NCI-H2171 (cell line): ENCODE results near the gene KRTAP21-3.
"Not testable (repeated sequence)": the region's sequence is repeated elsewhere in the genome, so short reads cannot be mapped to it uniquely, and the experiment has no call there.

Source experiments
- DNase-seq: peaks from one replicate; lab custom pipeline; 2025; lab: John Stamatoyannopoulos, UW

Gene KRTAP21-3, protein sequence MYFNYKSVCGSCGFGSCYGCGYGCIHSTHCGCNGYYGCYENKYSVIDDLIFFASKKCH

DNA sequence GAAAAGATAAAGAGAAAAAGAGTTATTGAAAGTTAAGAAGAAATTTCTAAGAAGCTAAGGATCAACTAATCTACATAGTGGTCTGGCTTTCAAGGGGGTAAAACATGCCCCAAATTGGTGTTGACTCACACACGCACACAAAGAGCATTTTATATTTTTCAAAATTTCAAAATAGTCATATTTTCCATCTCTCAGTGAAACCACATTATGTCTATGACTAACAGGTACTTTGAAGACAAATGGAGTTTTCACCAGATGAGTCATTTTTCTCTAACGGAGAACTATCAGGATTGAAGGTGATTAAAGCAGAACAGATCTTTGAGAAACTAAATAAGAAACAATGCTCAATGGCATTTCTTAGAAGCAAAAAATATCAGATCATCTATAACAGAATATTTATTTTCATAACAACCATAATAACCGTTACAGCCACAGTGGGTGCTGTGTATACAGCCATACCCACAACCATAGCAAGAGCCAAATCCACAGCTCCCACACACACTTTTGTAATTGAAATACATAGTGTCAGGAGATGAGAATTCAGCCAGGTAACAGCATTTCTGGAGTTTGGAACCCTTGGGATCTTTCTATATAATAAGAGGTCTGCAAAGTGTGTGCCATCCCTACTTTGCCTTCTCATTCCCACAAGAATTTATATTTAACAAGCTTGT lies at the start of gene KRTAP21-3:
TSS of gene KRTAP21-3 (minus strand) at position 539 of the 671 bp plus-strand sequence. CDS start at position 521, 18 bp downstream.
- no peak for DNase-seq

DNA sequence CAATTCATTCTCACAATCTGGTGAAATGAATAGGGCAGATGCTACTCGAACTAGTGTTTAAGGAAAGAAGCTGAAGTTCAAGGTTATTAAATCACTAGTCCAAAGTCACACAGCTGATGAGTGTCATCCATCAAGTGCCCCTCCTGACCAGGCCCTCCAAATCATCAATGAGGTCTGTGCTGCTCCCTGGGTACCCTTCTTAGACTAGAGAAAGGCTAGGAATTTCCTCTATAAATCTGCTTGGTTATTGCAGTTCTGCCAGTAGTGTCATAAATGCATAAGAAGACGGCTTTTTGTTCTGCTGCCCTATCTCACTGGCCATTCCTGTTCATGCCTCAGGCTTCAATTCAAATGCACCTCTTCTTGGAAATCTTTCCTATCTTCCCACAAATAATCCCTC lies 42.2 kb upstream of the KRTAP21-3 start:
- no peak for DNase-seq

DNA sequence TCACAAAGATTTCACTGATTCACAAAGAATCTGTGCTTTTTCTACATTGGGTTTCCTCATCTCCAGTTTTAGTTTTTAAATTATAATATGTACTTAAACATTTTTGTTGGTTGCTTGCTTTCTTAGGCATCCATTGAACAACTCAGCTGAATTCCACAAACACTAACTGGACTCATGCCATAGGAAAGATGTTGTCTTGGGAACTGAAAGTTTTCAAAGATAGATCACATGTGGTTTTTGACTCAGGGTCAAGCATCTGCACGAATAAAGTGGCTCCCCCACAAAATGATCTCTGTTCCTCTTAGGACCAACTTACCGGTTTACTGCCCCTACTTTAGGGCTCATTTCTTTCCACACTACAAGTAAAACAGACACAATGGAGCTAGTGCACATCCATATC lies 39.7 kb upstream of the KRTAP21-3 start:
- DNase-seq = no peak

DNA sequence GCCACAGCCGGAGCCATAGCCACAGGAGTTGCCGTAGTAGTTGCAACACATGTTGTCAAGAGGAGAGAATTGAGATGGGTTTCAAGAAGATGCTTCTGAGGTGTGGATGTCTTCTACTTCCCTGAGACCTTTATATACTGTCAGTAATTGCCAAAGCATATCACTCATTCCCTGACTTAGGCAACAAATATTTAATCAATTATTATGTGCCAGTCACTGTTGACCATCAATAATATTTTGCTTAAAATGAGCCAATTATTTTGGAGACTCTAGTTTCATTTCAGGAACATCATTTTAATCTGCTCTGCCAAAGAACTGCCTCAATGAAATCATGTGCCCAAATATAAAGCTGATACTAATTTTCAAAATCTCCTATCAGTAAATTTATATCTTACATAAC lies 36.8 kb upstream of the KRTAP21-3 start, which contains the start of gene KRTAP21-1:
TSS of gene KRTAP21-1 (minus strand) at position 101 of the 400 bp plus-strand sequence. CDS start at position 51, 50 bp downstream.
- DNase-seq = not testable (repeated sequence)

DNA sequence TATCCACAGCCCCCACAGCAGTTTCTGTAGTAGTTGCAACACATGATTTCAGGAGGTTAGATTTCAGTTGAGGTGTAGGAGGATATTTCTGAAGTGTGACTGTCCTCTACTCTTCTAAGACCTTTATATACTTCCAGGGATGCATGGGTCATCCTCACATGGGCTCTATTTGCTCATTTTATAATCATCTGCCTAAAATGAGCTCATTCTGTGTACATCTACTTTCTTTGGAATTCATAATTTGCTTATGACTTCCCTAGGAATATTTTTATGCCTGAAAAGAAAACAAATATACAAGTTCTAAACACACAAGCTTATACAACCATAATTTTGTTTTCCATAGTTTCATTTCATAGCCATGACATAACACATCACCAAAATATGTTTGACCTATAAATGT lies 28.6 kb upstream of the KRTAP21-3 start, which contains the start of gene KRTAP21-2:
TSS of gene KRTAP21-2 (minus strand) at position 101 of the 400 bp plus-strand sequence. CDS start at position 44, 57 bp downstream.
- no peak for DNase-seq

DNA sequence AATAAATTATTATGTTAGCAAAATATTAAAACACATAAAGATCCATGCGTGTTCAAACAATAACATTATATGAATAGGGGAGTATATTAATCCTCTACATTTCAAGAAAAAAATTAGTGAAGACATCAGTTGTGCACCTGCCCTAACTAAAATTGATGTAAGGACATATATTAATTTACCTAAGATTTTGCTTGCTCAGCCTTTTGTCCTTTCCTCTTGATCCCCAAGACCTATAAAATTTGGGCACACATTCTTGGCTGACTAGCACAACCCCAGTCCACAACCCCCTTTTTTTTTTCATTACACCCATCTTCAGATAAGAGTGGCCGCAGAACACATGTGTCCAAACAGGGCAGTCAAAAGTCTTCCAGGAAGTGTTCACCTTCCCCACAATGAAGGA lies 21.9 kb upstream of the KRTAP21-3 start:
- no peak for DNase-seq

DNA sequence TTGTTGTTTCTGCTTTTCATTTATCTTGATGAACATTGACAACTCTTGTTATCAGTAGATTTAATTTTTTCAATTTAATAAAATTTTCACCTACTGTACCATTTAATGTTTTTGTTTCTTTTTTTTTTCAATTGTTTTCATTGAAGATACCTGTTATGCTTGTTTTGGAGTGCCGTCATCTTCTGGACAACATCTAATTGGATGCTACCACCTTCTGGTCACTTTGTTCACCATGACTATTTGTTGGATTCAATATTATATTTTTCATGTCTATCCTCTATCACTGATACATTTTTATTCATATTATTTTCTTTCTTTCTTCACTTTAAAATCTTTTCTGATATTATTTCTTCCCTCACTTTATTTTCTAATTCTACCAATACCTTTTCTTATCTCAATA lies 14.4 kb upstream of the KRTAP21-3 start:
- no peak for DNase-seq

DNA sequence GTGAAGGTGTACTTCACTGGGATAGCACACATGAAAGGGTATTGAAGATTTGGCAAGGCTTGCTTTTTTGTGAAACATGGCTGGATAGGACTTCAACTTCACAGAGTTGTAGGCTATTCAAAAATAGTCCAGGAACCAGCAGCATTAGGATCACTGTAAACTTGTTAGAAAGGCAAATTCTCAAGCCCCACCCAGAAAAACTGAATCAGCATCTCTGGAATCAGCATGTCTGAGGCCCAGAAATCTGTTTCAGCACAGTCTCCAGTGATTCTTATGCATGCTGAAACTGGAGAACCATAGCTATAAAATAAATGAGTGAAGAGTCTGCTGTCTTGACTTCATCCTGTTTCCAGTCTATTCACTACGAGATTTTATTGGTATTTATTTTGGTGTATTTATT lies 8.1 kb upstream of the KRTAP21-3 start:
- no peak for DNase-seq

DNA sequence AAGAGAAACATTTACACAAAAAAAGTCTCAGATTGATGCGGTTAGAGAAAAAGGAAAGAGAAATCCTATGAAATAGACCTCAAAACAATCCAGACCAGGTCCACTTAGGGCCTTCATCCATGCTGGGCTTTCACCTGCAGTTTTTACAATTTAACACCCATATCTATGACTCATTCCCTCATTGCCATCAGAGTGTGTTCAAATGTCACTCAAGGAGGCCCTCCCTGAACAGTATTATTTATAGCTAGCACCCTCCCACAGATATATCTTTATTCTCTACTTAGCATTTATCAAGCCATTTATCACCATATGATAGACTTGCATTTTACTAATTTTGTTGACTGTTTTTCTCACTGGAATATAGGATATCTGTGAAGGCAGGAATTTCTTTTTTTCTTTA lies 824 bp upstream of the KRTAP21-3 start:
- DNase-seq = no peak

DNA sequence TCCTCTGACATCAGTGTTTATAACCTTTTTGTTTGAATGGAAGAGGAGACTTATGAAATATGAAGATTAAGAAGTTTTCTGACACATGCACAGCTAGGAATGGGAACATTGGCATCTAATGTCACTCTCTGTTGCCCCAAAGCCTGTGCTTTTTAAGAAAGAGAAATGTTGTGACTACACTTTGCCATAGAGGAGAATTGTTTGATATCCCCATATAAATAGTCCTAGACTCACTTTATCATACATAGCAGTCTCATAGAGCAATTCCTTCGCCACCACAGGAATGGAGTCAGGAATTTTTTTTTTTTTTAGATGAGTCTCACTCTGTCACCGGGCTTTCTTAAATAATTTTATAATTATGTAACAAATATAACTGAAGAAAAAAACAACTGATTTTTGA lies 1.5 kb downstream of the KRTAP21-3 start:
- DNase-seq = no peak

DNA sequence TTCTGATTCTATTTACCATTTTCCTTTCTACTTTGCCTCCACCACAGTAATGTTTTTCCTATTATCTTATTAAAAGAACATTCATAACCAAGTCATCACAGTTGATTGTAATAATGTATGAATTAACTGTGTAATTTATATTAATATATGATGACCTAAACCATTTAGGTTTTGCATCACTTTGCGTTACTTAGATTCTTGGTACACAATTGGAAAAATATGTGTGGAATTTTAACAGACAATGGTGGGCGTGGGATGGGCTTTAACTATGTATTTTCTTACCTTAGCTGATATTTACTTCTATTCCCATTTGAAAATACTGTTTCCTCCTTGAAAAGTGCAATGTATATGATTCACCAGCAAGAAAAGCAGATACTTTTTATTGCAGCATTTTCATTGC lies 3.6 kb downstream of the KRTAP21-3 start:
- no peak for DNase-seq

DNA sequence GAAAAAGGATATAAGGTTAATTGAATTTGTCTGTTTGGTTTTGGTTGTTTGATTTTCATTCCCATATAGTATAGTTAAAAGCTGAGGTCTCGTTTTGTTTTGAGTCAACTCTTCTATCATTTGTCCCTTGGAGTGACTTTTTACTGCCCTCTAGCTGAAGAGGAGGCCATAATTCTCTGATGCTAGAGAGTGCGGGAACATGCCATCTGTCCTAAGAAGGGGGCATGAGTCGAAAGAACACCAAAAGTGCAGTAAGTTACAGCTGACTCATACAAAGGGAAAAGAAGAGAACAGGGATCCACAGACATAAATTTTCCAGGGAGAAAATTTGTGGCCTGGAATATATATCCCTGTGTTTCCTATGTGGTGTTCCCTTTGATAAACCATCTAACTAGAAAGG lies 4.1 kb downstream of the KRTAP21-3 start:
- DNase-seq = no peak

DNA sequence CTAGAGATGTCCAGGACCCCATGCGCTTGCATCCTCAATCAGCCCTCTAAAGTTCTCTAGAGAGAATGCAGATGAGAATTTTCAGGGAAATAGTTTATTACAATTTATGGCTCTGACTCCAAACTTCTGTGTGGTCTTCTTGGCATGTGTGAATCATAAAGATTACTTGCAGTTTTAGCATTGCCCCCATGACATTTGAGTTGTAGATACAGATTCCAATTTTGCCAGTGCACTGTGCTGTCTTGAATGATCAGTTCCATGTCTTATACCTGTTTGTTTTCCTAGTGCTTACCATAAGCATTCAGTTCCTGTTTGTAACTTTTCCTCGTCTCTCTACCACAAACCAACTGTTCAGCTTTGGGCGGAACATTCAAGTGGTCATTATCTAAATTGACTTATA lies 4.8 kb downstream of the KRTAP21-3 start:
- no peak for DNase-seq

DNA sequence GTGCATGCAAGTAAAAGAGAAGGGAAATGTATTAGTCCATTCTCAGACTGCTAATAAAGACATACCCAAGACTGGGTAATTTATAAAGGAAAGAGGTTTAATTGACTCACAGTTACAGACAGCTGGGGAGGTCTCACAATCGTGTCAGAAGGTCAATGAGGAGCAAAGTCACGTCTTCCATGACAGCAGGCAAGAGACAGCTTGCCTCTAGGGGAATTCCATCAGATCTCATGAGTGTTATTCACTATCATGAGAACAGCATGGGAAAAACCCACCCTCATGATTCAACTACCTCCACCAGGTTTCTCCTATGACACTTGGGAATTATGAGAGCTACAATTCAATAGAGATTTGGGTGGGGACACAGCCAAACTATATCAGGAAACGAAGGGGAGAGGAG lies 8.1 kb downstream of the KRTAP21-3 start:
- no peak for DNase-seq

DNA sequence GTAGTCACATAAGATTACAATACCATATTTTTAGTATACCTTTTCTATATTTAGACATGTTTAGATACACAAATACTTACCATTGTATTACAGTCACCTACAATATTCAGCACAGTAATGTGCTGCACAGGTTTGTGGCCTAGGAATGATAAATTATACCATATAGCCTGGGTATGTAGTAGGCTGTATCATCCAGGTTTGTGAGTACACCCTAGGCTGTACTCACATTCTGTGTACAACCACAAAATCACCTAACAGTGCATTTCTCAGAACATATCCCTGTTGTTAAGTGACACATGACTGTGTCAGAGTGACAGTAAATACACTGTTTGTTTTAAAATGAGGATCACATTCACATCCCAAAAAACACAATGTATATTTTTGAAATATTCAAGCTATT lies 11.2 kb downstream of the KRTAP21-3 start:
- no peak for DNase-seq

DNA sequence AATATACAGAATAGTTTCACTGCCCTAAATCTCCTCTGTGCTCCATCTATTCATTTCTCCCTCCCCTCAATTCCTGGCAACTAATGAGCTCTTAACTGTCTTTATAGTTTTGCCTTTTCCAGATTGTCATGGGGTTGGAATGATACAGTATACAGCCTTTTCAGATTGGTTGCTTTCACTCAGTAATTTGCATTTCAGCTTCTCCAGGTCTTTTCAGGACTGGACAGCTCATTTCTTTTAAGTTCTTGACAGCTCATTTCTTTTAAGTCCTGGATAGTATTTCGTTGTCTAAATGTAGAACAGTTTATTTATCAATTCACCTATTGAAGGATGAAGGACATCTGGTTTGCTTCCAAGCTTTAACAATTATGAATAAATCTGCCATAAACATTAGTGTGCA lies 22.6 kb downstream of the KRTAP21-3 start:
- DNase-seq = no peak

DNA sequence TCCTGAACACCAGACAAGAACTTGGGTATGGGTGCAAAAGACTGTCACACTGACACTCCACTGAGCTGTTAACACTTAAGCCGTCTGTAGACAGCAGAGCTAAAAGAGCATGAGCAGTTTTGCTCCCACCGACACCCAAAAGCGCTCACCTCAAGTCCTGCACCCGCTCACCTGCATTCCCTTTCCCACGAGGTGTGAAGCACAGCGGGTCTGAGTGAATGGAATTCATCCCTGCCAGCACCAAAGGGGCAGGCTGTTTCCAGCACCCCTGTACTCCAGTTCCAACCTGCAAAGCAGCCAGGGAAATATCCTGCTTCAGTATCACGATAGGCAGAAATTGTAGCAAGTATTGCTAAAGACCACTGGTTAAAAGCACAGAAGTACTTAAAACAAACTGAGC lies 28.8 kb downstream of the KRTAP21-3 start:
- no peak for DNase-seq

DNA sequence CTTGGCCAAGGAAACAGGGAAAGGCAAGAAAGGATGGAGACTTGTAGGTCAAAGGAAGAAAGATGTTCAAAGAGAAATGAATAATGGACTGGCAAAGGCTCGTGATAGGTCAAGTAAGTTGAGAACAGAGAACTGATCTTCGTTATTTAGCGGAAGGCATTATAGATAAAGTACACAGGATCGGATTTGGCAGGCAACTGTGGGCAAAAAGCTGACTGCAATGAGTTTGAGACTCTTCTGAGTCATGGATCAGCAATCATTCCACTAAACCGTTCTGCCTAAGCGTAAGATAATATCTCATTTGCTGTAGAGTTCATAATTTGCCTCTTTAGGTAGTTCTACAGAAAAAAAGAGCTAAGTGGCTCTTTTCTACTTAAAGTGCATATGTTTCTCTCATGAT lies 34.1 kb downstream of the KRTAP21-3 start:
- no peak for DNase-seq

DNA sequence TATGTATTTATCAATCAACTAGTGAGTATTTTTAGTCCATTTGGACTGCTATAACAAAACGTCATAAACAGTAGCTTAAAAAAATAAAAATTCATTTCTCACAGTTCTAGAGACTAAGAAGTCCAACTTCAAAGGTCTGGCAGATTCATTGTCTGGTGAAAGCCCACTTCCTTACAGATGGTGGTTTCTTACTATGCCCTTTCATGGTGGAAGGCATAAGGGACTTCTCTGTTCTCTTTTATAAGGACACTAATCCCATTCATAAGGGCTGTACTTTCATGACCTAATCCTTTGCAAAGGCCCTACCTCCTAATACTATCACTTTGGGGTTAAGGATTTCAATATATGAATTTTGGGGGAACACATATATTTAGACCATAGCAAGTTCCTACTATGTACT lies 38.0 kb downstream of the KRTAP21-3 start:
- no peak for DNase-seq

DNA sequence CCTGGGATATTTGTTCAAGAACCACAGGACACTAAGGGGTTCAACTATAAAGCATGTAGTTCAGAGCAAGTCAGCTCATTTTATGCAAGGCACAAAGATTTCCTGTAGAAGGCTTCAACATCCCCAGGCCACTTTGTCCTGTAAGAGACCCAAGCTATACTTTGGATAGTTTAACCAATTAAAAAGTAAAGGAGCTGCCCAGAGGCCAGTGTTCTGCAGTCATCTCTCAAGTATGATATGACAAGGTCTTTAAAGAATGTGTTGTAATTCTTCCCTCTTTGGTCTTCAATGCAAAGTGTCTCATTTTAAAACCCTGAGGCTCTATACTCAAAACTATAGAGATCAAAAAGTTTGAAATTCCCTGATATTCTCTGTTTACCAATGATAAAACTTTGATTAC lies 41.8 kb downstream of the KRTAP21-3 start:
- no peak for DNase-seq

DNA sequence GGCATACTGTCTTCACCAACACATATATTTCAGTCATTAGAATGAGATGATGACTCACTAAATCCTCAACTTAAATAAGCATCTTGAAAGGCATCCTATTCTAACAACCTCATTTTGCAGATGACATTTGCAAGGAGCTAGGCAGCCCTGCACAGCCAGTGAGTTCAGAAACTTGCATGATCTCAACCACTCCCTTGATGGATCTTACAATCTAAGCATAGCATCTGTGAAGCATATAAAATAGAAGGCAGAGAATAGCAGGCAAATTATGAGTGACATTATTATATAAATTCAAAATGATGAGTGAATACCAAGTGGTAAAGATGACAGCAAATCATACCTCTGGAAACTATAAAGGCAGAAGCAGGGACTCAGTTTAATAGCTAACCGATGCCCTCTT lies 44.3 kb downstream of the KRTAP21-3 start:
- DNase-seq = no peak

DNA sequence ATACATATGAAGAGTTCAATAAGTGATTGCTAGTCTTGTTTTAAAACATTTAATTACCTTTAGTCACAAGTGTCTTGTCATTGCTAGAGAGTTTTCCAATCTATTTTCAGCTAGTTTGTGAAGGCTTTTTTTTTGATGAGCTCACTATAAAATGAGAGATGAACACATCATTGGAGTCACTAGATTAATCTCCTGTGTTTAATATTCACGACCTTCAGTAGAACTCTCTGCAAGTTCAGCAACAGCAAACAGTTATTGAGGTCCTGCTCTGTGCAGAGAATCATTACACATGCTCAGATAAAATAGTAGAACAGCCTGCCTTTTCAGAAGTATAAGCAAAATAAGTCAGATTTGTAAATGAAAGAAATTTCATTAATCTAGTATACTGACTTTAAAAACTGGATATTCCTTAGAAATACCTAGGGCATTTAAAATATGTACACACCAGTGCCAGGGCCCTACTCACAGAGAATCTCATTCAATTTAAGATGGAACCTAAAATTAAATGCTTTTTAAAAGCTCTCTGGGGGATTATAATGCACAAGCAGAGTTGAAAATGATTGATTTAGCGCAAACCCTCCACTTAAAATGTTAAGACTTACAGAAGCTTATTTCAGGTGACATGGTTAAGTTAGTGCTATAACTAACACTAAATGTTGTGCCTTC lies 45.5 kb downstream of the KRTAP21-3 start:
- DNase-seq = no peak

DNA sequence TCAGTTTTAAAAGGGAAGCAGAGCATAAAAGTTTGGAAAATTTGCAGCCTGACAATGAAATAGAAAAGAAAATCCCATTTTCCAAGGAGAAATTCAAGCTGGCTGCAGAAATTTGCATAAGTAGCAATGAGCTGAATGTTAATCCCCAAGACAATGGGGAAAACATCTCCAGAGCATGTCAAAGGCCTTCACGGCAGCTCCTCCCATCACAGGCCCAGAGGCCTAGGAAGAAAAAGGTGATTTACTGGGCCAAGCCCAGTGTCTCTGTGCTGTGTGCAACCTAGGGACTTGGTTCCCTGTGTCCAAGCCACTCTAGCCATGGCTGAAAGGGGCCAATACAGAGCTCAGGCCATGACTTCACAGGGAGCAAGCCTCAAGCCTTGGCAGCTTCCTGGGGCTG lies 49.8 kb downstream of the KRTAP21-3 start:
- no peak for DNase-seq
